Kidney epithelial cell (primary cell): ENCODE results near the gene COL8A1. TPM values are rescaled to one million over a fixed set of nuclear protein-coding genes. Genes with fewer than 3 reads are reported as not detected.

Source experiments
- DNase-seq: peaks from one replicate; pipeline ENCODE4 v3.0.0-alpha.2; 2010; ENCODE audit warnings: low read depth
- H3K27me3 ChIP-seq: 2 replicates; pipeline ENCODE4 v1.6.0; 2011; ENCODE audit warnings: low read length; ENCODE audit not compliant: control insufficient read depth, insufficient read depth
- H3K36me3 ChIP-seq: 2 replicates; pipeline ENCODE4 v1.5.1; 2011; ENCODE audit warnings: low read length; ENCODE audit not compliant: control insufficient read depth, insufficient read depth
- H3K4me3 ChIP-seq: 2 replicates; pipeline ENCODE4 v1.5.1; 2011; ENCODE audit warnings: low read depth, mild to moderate bottlenecking, control low read depth, low read length
- CTCF ChIP-seq: IDR thresholded peaks from 2 replicates; pipeline ENCODE4 v1.5.1; 2011; ENCODE audit warnings: mild to moderate bottlenecking, moderate library complexity, low read length, control low read depth, inconsistent platforms; ENCODE audit not compliant: insufficient read depth, poor library complexity, severe bottlenecking
- total RNA-seq: library from RNA; depleted of rRNA; stranded (reverse); fragments of >200 nt; gene quantifications from 2 replicates; pipeline ENCODE4 v1.2.3, GENCODE V29; 2015

COL8A1 gene
- total RNA-seq, 1 donor from 2014 or later, result 24.4 TPM

GRCh38 chr3:99641480-99641879 lies 3.1 kb downstream of the COL8A1 start:
- no peak for DNase-seq
- TF ChIP-seq CTCF, result no peak
- Histone ChIP-seq H3K27me3 (no peaks in the 10 kb centered on the region), H3K36me3 (no peaks in the 10 kb centered on the region), H3K4me3 (no peak overlapping the region)

GRCh38 chr3:99641982-99642381 lies 3.6 kb downstream of the COL8A1 start:
- Histone ChIP-seq H3K27me3 (no peaks in the 10 kb centered on the region), H3K4me3 (no peak overlapping the region), H3K36me3 (no peaks in the 10 kb centered on the region)
- TF ChIP-seq CTCF, result no peak
- no peak for DNase-seq

GRCh38 chr3:99644017-99644416 lies 5.6 kb downstream of the COL8A1 start:
- no peak for DNase-seq
- Histone ChIP-seq H3K4me3 (no peak overlapping the region), H3K27me3 (no peaks in the 10 kb centered on the region), H3K36me3 (no peaks in the 10 kb centered on the region)
- no peak for TF ChIP-seq CTCF

- Histone ChIP-seq H3K27me3 (no peaks in the 10 kb centered on the region), H3K4me3 (no peak overlapping the region), H3K36me3 (no peaks in the 10 kb centered on the region)
- TF ChIP-seq CTCF, result no peak
- no peak for DNase-seq
Measured at GRCh38 chr3:99644746-99645145, 6.4 kb downstream of the COL8A1 start.

GRCh38 chr3:99645277-99646106 lies 7.1 kb downstream of the COL8A1 start:
- peak; percentile 59 for TF ChIP-seq CTCF
- no peak overlapping the region for H3K4me3 ChIP-seq

GRCh38 chr3:99646107-99646435 lies 7.7 kb downstream of the COL8A1 start:
- H3K36me3 ChIP-seq, result no peaks in the 10 kb centered on the region
- H3K27me3 ChIP-seq, result no peaks in the 10 kb centered on the region
- no peak for TF ChIP-seq CTCF
- DNase-seq, result no peak
- H3K4me3 ChIP-seq, result no peak overlapping the region

More at GRCh38 chr3:99645277-99646106, 7.1 kb downstream of the COL8A1 start:
- no peak for DNase-seq
- no peaks in the 10 kb centered on the region for H3K36me3 ChIP-seq
- no peaks in the 10 kb centered on the region for H3K27me3 ChIP-seq
